GM19099 (cell line): ENCODE measurements around the gene PIEZO1.

ENCODE experiments used
- POLR2A ChIP-seq: IDR thresholded peaks from 3 replicates; pipeline ENCODE4 v1.6.1; 2011; ENCODE audit warnings: low read depth; ENCODE audit not compliant: insufficient read length; ENCODE audit errors: extremely low read depth

Gene PIEZO1

GRCh38 chr16:88747588-88748301 lies 37.3 kb downstream of the PIEZO1 start:
- no peak for TF ChIP-seq POLR2A

GRCh38 chr16:88746506-88746905 lies 38.5 kb downstream of the PIEZO1 start:
- no peak for TF ChIP-seq POLR2A

GRCh38 chr16:88744577-88745521 lies 40.2 kb downstream of the PIEZO1 start:
- no peak for TF ChIP-seq POLR2A

GRCh38 chr16:88743693-88744576 lies 41.1 kb downstream of the PIEZO1 start:
- TF ChIP-seq POLR2A: no peak

GRCh38 chr16:88742896-88743605 lies 42.0 kb downstream of the PIEZO1 start:
- TF ChIP-seq POLR2A: no peak

- no peak for TF ChIP-seq POLR2A
Measured at GRCh38 chr16:88741368-88741767, 43.7 kb downstream of the PIEZO1 start.

- TF ChIP-seq POLR2A: no peak
Measured at GRCh38 chr16:88740727-88741055, 44.3 kb downstream of the PIEZO1 start.

GRCh38 chr16:88739977-88740726 lies 44.9 kb downstream of the PIEZO1 start:
- TF ChIP-seq POLR2A: no peak

- no peak for TF ChIP-seq POLR2A
Measured at GRCh38 chr16:88739139-88739976, 45.7 kb downstream of the PIEZO1 start.

GRCh38 chr16:88738151-88739084 lies 46.6 kb downstream of the PIEZO1 start:
- no peak for TF ChIP-seq POLR2A

GRCh38 chr16:88737298-88738150 lies 47.5 kb downstream of the PIEZO1 start:
- TF ChIP-seq POLR2A: no peak

GRCh38 chr16:88736496-88736895 lies 48.5 kb downstream of the PIEZO1 start:
- no peak for TF ChIP-seq POLR2A
